ENCODE measurements around the gene LTC4S. TPM values are rescaled to one million over a fixed set of nuclear protein-coding genes. Genes with fewer than 3 reads are reported as not detected.

LTC4S gene
- total and polyA plus RNA-seq, 8 donors = 3.3 to 21.0 (median 8.4) TPM; not detected in 1

DNA sequence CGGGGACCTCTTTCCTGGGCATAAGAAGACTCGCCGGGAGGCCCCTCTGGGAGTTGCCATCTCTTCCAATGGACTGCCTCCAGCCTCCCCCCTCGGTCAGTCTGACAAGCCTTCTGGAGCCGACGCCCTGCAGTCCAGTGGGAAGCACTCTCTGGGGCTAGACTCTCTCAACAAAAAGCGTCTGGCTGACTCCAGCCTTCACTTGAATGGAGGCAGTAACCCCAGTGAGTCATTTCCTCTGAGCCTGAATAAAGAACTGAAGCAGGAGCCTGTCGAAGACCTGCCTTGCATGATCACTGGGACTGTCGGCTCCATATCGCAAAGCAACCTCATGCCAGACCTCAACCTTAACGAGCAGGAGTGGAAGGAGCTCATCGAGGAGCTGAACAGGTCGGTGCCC, 28.4 kb upstream of the LTC4S start:
- Histone ChIP-seq H3K9me3 (no peaks in the 10 kb centered on the region), H3K27me3 (no peaks in the 10 kb centered on the region), H3K36me3 (peaks cover 28 to 53% (median 47%) of the 10 kb centered on the region in 4 donors), H3K27ac (peak overlapping the region in 4 of 5 donors; percentile 29 to 73 (median 55)), H3K4me1 (peaks cover 41 to 86% (median 63%) of the 10 kb centered on the region in 4 donors), H3K4me3 (no peak overlapping the region)
- intact Hi-C loops (cut with DNase I; ENCODE audit: low total_unique reads) = no loop called here
- WGBS, 5 donors = 56 to 68% (median 64%) methylated on average over 13 of the region's 13 CpGs
- DNase-seq = peak in 1 of 2 donors; percentile 24
- TF ChIP-seq EP300 (IDR thresholded peaks at IDR 0.05) (no peak), POLR2AphosphoS5 (IDR thresholded peaks at IDR 0.05) (no peak), POLR2A (IDR thresholded peaks at IDR 0.05) (no peak)
- TF ChIP-seq, protein P1, sequence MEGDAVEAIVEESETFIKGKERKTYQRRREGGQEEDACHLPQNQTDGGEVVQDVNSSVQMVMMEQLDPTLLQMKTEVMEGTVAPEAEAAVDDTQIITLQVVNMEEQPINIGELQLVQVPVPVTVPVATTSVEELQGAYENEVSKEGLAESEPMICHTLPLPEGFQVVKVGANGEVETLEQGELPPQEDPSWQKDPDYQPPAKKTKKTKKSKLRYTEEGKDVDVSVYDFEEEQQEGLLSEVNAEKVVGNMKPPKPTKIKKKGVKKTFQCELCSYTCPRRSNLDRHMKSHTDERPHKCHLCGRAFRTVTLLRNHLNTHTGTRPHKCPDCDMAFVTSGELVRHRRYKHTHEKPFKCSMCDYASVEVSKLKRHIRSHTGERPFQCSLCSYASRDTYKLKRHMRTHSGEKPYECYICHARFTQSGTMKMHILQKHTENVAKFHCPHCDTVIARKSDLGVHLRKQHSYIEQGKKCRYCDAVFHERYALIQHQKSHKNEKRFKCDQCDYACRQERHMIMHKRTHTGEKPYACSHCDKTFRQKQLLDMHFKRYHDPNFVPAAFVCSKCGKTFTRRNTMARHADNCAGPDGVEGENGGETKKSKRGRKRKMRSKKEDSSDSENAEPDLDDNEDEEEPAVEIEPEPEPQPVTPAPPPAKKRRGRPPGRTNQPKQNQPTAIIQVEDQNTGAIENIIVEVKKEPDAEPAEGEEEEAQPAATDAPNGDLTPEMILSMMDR (IDR thresholded peaks at IDR 0.05) = no peak

DNA sequence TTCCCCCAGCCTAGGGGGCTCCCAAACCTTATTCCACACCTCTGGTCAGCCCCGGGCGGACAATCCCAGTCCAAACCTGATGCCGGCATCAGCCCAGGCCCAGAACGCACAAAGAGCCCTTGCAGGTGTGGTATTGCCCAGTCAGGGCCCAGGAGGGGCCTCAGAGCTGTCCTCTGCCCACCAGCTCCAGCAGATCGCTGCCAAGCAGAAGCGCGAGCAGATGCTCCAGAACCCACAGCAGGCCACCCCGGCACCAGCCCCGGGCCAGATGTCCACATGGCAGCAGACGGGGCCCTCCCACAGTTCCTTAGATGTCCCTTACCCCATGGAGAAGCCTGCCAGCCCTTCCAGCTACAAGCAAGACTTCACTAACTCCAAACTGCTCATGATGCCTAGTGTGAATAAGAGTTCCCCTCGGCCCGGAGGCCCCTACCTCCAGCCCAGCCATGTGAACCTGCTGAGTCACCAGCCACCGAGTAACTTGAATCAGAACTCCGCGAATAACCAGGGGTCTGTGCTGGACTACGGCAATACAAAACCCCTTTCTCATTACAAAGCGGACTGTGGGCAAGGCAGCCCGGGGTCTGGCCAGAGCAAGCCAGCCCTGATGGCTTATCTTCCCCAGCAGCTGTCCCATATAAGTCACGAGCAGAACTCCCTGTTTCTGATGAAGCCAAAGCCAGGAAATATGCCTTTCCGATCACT, 27.6 kb upstream of the LTC4S start:
- Histone ChIP-seq H3K27ac (peak overlapping the region in 4 of 5 donors; percentile 29 to 73 (median 55)), H3K36me3 (peaks cover 36 to 60% (median 55%) of the 10 kb centered on the region in 4 donors), H3K9me3 (no peaks in the 10 kb centered on the region), H3K4me1 (peaks cover 41 to 80% (median 60%) of the 10 kb centered on the region in 4 donors), H3K27me3 (no peaks in the 10 kb centered on the region), H3K4me3 (no peak overlapping the region)
- intact Hi-C loops (cut with DNase I; ENCODE audit: low total_unique reads) = no loop called here
- WGBS, 5 donors = 73 to 85% (median 85%) methylated on average over 9 to 20 of the region's 20 CpGs
- DNase-seq = no peak
- no peak for TF ChIP-seq EP300 (IDR thresholded peaks at IDR 0.05)
- TF ChIP-seq, protein P1 (IDR thresholded peaks at IDR 0.05) = no peak
- no peak for TF ChIP-seq POLR2AphosphoS5 (IDR thresholded peaks at IDR 0.05)
- TF ChIP-seq POLR2A (IDR thresholded peaks at IDR 0.05) = no peak

DNA sequence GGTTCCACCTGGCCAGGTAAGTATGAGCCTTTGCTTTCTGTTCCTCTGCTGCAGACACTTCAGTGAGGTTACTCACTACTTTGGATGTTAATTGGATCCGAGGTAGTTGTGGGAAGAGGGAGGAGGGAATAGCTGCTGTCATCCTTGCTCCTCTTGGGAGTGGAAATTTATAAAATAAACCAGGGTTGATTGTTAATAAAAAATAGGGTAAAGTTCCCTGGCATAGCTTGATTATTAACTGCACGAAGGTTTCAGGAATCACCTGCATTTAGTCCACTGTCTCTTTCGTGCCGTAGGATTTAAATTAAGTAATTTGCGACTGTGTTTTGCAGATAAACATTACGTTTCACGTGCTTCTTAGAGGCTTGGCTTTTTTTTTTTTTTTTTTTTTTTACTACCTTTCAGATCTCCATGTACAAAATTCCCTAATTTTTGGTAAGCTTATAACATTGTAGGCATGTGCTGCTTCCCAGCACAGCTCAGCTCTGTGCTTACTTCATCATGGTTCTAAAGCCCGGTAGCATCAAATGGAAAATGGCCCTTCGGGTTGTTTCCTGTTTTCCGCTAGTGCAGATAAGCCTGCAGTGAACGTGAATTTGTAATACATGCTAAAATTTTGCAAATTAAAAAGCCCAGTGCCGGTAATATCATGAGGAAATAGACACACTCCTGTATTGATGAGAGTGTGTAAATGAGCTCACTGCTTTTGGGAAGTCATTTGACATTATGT, 26.9 kb upstream of the LTC4S start:
- Histone ChIP-seq H3K4me3 (no peak overlapping the region), H3K27me3 (no peaks in the 10 kb centered on the region), H3K9me3 (no peaks in the 10 kb centered on the region), H3K4me1 (peaks cover 35 to 73% (median 53%) of the 10 kb centered on the region in 4 donors), H3K27ac (peak overlapping the region in 2 of 5 donors; percentile 67 to 73), H3K36me3 (peaks cover 43 to 67% (median 62%) of the 10 kb centered on the region in 4 donors)
- intact Hi-C loops (cut with DNase I; ENCODE audit: low total_unique reads) = no loop called here
- WGBS, 5 donors = 63 to 70% (median 67%) methylated on average over 12 of the region's 12 CpGs
- no peak for DNase-seq
- TF ChIP-seq, protein P1 (IDR thresholded peaks at IDR 0.05) = no peak
- TF ChIP-seq POLR2A (IDR thresholded peaks at IDR 0.05) (no peak), POLR2AphosphoS5 (IDR thresholded peaks at IDR 0.05) (no peak), EP300 (IDR thresholded peaks at IDR 0.05) (no peak)

DNA sequence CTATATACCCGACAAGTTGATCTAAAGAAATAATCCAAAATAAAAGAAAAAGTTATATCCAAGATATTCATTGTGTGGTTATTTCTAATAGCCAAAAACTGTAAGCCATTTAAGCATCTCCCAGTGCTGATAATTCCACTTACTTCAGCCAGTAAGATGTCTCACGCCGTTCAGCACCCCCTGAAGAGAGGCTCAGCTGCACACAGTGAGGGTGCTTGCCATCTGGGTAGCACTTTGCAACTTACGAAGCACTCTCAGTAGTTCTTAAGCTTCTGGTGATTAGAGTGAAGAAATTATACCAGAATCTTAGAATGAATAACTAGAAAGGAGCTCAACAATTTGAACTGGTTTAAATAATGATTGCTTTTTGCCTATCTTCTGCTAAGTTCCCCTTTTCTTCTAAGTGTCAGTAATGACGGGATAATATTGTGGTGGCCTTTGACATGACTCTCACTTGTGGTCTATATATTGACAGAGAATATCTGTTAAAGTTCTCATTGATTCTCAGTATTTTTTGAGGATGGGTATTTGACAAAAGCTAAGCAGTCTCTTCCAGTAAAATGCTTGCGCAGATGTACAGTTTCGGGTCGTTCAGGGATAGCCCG, 26.2 kb upstream of the LTC4S start:
- DNase-seq = no peak
- WGBS, 5 donors = 87 to 93% (median 91%) methylated on average over 9 of the region's 9 CpGs
- TF ChIP-seq POLR2AphosphoS5 (IDR thresholded peaks at IDR 0.05) (no peak), POLR2A (IDR thresholded peaks at IDR 0.05) (no peak), EP300 (IDR thresholded peaks at IDR 0.05) (no peak)
- TF ChIP-seq, protein P1 (IDR thresholded peaks at IDR 0.05) = no peak

More for the DNA sequence above, 26.2 kb upstream of the LTC4S start:
- intact Hi-C loops (cut with DNase I; ENCODE audit: low total_unique reads) = no loop called here
- Histone ChIP-seq H3K4me3 (no peak overlapping the region), H3K9me3 (no peaks in the 10 kb centered on the region), H3K27ac (no peak overlapping the region), H3K4me1 (peaks cover 28 to 66% (median 46%) of the 10 kb centered on the region in 4 donors), H3K27me3 (no peaks in the 10 kb centered on the region), H3K36me3 (peaks cover 50 to 74% (median 69%) of the 10 kb centered on the region in 4 donors)

Measured in stomach (tissue), 9 donors.